OCI-LY7 (cell line): ENCODE results near the gene MIP. TPM values are rescaled to one million over a fixed set of nuclear protein-coding genes. Genes with fewer than 3 reads are reported as not detected.

Experiments used
- BruUV-seq: library from RNA; stranded (reverse); fragments of 400-500 nt; replicated peaks from 2 replicates; lab custom pipeline; 2021; lab: Mats Ljungman, UMichigan
- CTCF ChIA-PET: fragments of 300-600 bp; sonication (Branson Sonifier 250); formaldehyde crosslinking; loops from one replicate; lab custom pipeline; 2022; ENCODE audit warnings: antibody characterized with exemption; ENCODE audit not compliant: unreplicated experiment; lab: Charles Lee
- POLR2A ChIA-PET: fragments of 300-600 bp; sonication (Branson Sonifier 250); formaldehyde crosslinking; loops from one replicate; lab custom pipeline; 2022; ENCODE audit warnings: antibody characterized with exemption; lab: Charles Lee
- DNase-seq: peaks from one replicate; pipeline ENCODE4 v3.0.0-alpha.2; 2015; ENCODE audit warnings: low spot score
- H2AFZ ChIP-seq: fragments of 200-600 bp; sonication (generic), shearing (Covaris generic); 2 replicates; pipeline ENCODE4 v1.6.1; 2014; ENCODE audit warnings: mild to moderate bottlenecking, antibody characterized with exemption, low read length, moderate library complexity
- H3K27ac ChIP-seq: fragments of 200-600 bp; sonication (generic); 2 replicates; pipeline ENCODE4 v1.5.1; 2014; ENCODE audit warnings: mixed run types, low read depth, mild to moderate bottlenecking, moderate library complexity, low read length, inconsistent platforms; ENCODE audit not compliant: poor library complexity, severe bottlenecking
- H3K36me3 ChIP-seq: fragments of 200-600 bp; sonication (generic); 2 replicates; pipeline ENCODE4 v1.6.1; 2014; ENCODE audit warnings: mild to moderate bottlenecking, antibody characterized with exemption, low read length, moderate library complexity, mixed read lengths; ENCODE audit not compliant: insufficient read depth
- H3K4me1 ChIP-seq: fragments of 200-600 bp; sonication (generic); 2 replicates; pipeline ENCODE4 v1.5.1; 2014; ENCODE audit warnings: mild to moderate bottlenecking, low read length; ENCODE audit not compliant: insufficient read depth, poor library complexity, severe bottlenecking
- H3K4me2 ChIP-seq: fragments of 200-600 bp; sonication (generic); 2 replicates; pipeline ENCODE4 v1.6.1; 2014; ENCODE audit warnings: mild to moderate bottlenecking, low read length
- H3K4me3 ChIP-seq: fragments of 200-600 bp; sonication (generic); 2 replicates; pipeline ENCODE4 v1.5.1; 2014; ENCODE audit warnings: mild to moderate bottlenecking, low read depth, low read length; ENCODE audit not compliant: poor library complexity, severe bottlenecking
- H3K79me2 ChIP-seq: fragments of 200-600 bp; sonication (generic); 2 replicates; pipeline ENCODE4 v1.6.1; 2016; ENCODE audit warnings: low read depth, mild to moderate bottlenecking, low read length, moderate library complexity, mixed read lengths; ENCODE audit not compliant: insufficient read depth
- H3K9me2 ChIP-seq: fragments of 200-600 bp; sonication (generic); 2 replicates; pipeline ENCODE4 v1.6.1; 2016; ENCODE audit warnings: mild to moderate bottlenecking, low read length, mixed read lengths; ENCODE audit not compliant: insufficient read depth
- H3K9me3 ChIP-seq: fragments of 200-600 bp; sonication (generic); 2 replicates; pipeline ENCODE4 v1.6.1; 2014; ENCODE audit warnings: mild to moderate bottlenecking, mixed run types, low read length, mixed read lengths
- H4K20me1 ChIP-seq: fragments of 200-600 bp; sonication (generic); 2 replicates; pipeline ENCODE4 v1.6.1; 2014; ENCODE audit warnings: mild to moderate bottlenecking, antibody characterized with exemption, low read length, moderate library complexity, mixed read lengths; ENCODE audit not compliant: insufficient read depth
- CTCF ChIP-seq: fragments of 200-600 bp; sonication (generic); conservative IDR thresholded peaks from 2 replicates; pipeline ENCODE4 v1.5.1; 2014; ENCODE audit warnings: mild to moderate bottlenecking, antibody characterized with exemption, low read length, moderate library complexity, mixed read lengths
- EZH2phosphoT487 ChIP-seq: fragments of 200-600 bp; sonication (generic); IDR thresholded peaks from 2 replicates; pipeline ENCODE4 v1.6.1; 2018; ENCODE audit warnings: low read depth, borderline replicate concordance, mild to moderate bottlenecking, mixed run types, antibody characterized with exemption, low read length, moderate library complexity, mixed read lengths
- intact Hi-C: fragments of 100-400 bp; cut with micrococcal nuclease; formaldehyde crosslinking; loops from one replicate; pipeline ENCODE4 v1.10.0; 2022; ENCODE audit not compliant: unreplicated experiment
- total RNA-seq, 2 experiments: library from RNA; depleted of rRNA in 1 of 2; stranded (reverse); fragments of >200 nt in 1 of 2; shearing (Covaris generic) in 1 of 2; gene quantifications; 2 replicates each; pipeline ENCODE4 v1.2.3, GENCODE V29; 2014 to 2022

The MIP gene
- total RNA-seq, 2 experiments from 2014 or later = 0.57 TPM; not detected in 1

- H3K27ac ChIP-seq = no peak overlapping the region
- no peaks in the 10 kb centered on the region for H3K9me2 ChIP-seq
- no peaks in the 10 kb centered on the region for H3K36me3 ChIP-seq
- 0 out of 2 replicates have a peak, but pooled peaks cover 1% of the 10 kb centered on the region for H3K9me3 ChIP-seq
- H4K20me1 ChIP-seq = no peaks in the 10 kb centered on the region
- intact Hi-C loops = no loop called here
- no peak overlapping the region for H3K4me3 ChIP-seq
- CTCF ChIA-PET = no interaction called here
- H2AFZ ChIP-seq = no peak overlapping the region
- BruUV-seq = no TSS peak
- POLR2A ChIA-PET = no interaction called here
- H3K4me2 ChIP-seq = no peak overlapping the region
- H3K79me2 ChIP-seq = no peaks in the 10 kb centered on the region
- DNase-seq = no peak
- no peaks in the 10 kb centered on the region for H3K4me1 ChIP-seq
- TF ChIP-seq EZH2phosphoT487 (no peak; the same call in 1 of the 2 replicates), CTCF (no peak)
Observed at GRCh38 chr12:56487448-56488040, 33.1 kb upstream of the MIP start.

GRCh38 chr12:56486694-56487093 is 32.2 kb upstream of the MIP start:
- no peaks in the 10 kb centered on the region for H3K79me2 ChIP-seq
- CTCF ChIA-PET = no interaction called here
- no peak overlapping the region for H3K4me2 ChIP-seq
- H3K4me3 ChIP-seq = no peak overlapping the region
- no peak overlapping the region for H2AFZ ChIP-seq
- no peaks in the 10 kb centered on the region for H3K9me3 ChIP-seq
- no peaks in the 10 kb centered on the region for H3K4me1 ChIP-seq
- no peak overlapping the region for H3K27ac ChIP-seq
- BruUV-seq = no TSS peak
- POLR2A ChIA-PET = no interaction called here
- TF ChIP-seq CTCF (no peak), EZH2phosphoT487 (no peak)
- H4K20me1 ChIP-seq = no peaks in the 10 kb centered on the region
- no peak for DNase-seq
- no peaks in the 10 kb centered on the region for H3K9me2 ChIP-seq
- no peaks in the 10 kb centered on the region for H3K36me3 ChIP-seq
- intact Hi-C loops = no loop called here

- CTCF ChIA-PET = no interaction called here
- H2AFZ ChIP-seq = no peak overlapping the region
- H3K9me2 ChIP-seq = no peaks in the 10 kb centered on the region
- no peaks in the 10 kb centered on the region for H3K79me2 ChIP-seq
- no peak for DNase-seq
- H3K36me3 ChIP-seq = no peaks in the 10 kb centered on the region
- no peaks in the 10 kb centered on the region for H4K20me1 ChIP-seq
- POLR2A ChIA-PET = no interaction called here
- H3K4me1 ChIP-seq = no peaks in the 10 kb centered on the region
- TF ChIP-seq CTCF (no peak), EZH2phosphoT487 (no peak)
- no peak overlapping the region for H3K27ac ChIP-seq
- H3K9me3 ChIP-seq = no peaks in the 10 kb centered on the region
- BruUV-seq = no TSS peak
- intact Hi-C loops = no loop called here
- H3K4me3 ChIP-seq = no peak overlapping the region
- H3K4me2 ChIP-seq = no peak overlapping the region
Observed at GRCh38 chr12:56484566-56484965, 30.1 kb upstream of the MIP start.
